OCI-LY7 (cell line): ENCODE measurements around the gene PDIA4.

Experiments
- CTCF ChIP-seq: fragments of 200-600 bp; sonication (generic); conservative IDR thresholded peaks from 2 replicates; pipeline ENCODE4 v1.5.1; 2014; ENCODE audit warnings: mild to moderate bottlenecking, antibody characterized with exemption, low read length, moderate library complexity, mixed read lengths
- EZH2phosphoT487 ChIP-seq: fragments of 200-600 bp; sonication (generic); IDR thresholded peaks from 2 replicates; pipeline ENCODE4 v1.6.1; 2018; ENCODE audit warnings: low read depth, borderline replicate concordance, mild to moderate bottlenecking, mixed run types, antibody characterized with exemption, low read length, moderate library complexity, mixed read lengths

- TF ChIP-seq CTCF: no peak
- TF ChIP-seq EZH2phosphoT487: no peak
These were observed 16.8 kb downstream of the PDIA4 start for GRCh38 chr7:149011491-149011890.
